Ureter (tissue), 1 donor: Measurements from ENCODE around the gene HMCN2. TPM values are rescaled to one million over a fixed set of nuclear protein-coding genes. Genes with fewer than 3 reads are reported as not detected.
"Not testable (repeated sequence)": the region's sequence is repeated elsewhere in the genome, so short reads cannot be mapped to it uniquely, and the experiment has no call there.

Source experiments
- DNase-seq: peaks from one replicate; pipeline ENCODE4 v3.0.0-alpha.2; 2020; ENCODE audit warnings: low spot score
- total RNA-seq: library from RNA; stranded (reverse); gene quantifications from one replicate; pipeline ENCODE4 v1.2.4, GENCODE V29; 2023
- donor health status: DM: yes; HTN: yes; CAD: no.

The HMCN2 gene
- total RNA-seq, 1 donor from 2014 or later, result 9.5 TPM

- DNase-seq, result no peak
Measured at GRCh38 chr9:130240410-130241197, 25.0 kb upstream of the HMCN2 start.

GRCh38 chr9:130241198-130241535, 24.4 kb upstream of the HMCN2 start:
- DNase-seq, result no peak

GRCh38 chr9:130242270-130243014, 23.1 kb upstream of the HMCN2 start:
- DNase-seq, result no peak

GRCh38 chr9:130243015-130243881, 22.3 kb upstream of the HMCN2 start:
- peak; percentile 81 for DNase-seq

GRCh38 chr9:130243882-130244170, 21.7 kb upstream of the HMCN2 start:
- DNase-seq, result no peak

GRCh38 chr9:130244548-130245165, 20.9 kb upstream of the HMCN2 start:
- DNase-seq, result no peak

- no peak for DNase-seq
Measured at GRCh38 chr9:130245474-130245873, 20.1 kb upstream of the HMCN2 start.

GRCh38 chr9:130246126-130246525, 19.4 kb upstream of the HMCN2 start:
- DNase-seq, result no peak

GRCh38 chr9:130254747-130255630, 10.6 kb upstream of the HMCN2 start:
- DNase-seq, result peak; percentile 18

- no peak for DNase-seq
Measured at GRCh38 chr9:130255631-130256134, 9.9 kb upstream of the HMCN2 start.

GRCh38 chr9:130256644-130257043, 8.9 kb upstream of the HMCN2 start:
- no peak for DNase-seq

- DNase-seq, result not testable (repeated sequence)
Measured at GRCh38 chr9:130258137-130258536, 7.4 kb upstream of the HMCN2 start.

GRCh38 chr9:130259044-130259443, 6.5 kb upstream of the HMCN2 start:
- DNase-seq, result no peak

- DNase-seq, result no peak
Measured at GRCh38 chr9:130260816-130261765, 4.5 kb upstream of the HMCN2 start.

GRCh38 chr9:130262061-130262745, 3.4 kb upstream of the HMCN2 start:
- no peak for DNase-seq

GRCh38 chr9:130262771-130263170, 2.8 kb upstream of the HMCN2 start:
- DNase-seq, result no peak

GRCh38 chr9:130263601-130264413, 1.8 kb upstream of the HMCN2 start:
- DNase-seq, result no peak
